ENCODE data around the gene VASP.

- TF ChIP-seq CTCF (IDR thresholded peaks at IDR 0.05) (no peak), EZH2 (IDR thresholded peaks at IDR 0.05; ENCODE audit: borderline replicate concordance, insufficient read depth, low read depth, low read length, poor library complexity, severe bottlenecking) (no peak)
Observed at GRCh38 chr19:45501730-45502014, 5.6 kb upstream of the VASP start.
